ENCODE results near the gene RAD23A. TPM values are rescaled to one million over a fixed set of nuclear protein-coding genes. Genes with fewer than 3 reads are reported as not detected.
"Not testable (repeated sequence)": the region's sequence is repeated elsewhere in the genome, so short reads cannot be mapped to it uniquely, and the experiment has no call there.

The RAD23A gene
- polyA plus RNA-seq, 1 donor = 137 TPM

DNA sequence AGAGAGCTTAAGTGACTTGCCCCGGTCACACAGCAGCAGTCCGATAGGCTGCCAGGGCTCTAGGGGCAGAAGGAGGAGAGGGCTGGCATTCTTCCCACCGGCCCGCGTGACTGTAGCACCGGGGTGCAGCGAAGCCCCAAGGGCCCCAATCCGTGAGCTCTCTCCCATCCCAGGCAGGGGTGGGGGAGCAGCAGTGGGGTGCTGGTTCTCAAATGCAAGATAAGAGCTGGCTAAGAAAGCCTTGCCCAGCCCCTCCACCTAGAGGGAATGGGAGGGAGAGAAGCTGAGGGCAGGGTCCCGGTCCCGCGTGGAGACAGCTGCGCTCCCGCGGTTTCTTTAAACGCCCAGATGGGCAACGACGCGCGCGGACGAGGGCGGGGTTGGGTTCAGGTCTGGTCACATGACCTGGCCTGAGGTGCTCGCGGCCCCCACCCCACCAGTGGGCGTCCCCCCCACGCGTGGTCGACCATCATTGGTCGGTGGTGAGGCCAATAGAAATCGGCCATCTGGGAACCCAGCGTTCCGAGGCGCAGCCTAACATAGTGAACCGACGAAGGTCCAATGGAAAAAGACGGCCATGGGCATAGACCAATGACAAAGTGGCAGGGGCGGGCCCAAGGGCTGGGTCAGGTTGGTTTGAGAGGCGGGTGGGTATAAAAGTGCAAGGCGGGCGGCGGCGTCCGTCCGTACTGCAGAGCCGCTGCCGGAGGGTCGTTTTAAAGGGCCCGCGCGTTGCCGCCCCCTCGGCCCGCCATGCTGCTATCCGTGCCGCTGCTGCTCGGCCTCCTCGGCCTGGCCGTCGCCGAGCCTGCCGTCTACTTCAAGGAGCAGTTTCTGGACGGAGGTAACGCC is 7.5 kb upstream of the RAD23A start, which contains the start of gene CALR:
CALR (plus strand) TSS at position 683 of the 852 bp plus-strand sequence; CDS start at position 754, 71 bp downstream.
- peak; percentile 98 for DNase-seq (ENCODE audit: low read depth)

DNA sequence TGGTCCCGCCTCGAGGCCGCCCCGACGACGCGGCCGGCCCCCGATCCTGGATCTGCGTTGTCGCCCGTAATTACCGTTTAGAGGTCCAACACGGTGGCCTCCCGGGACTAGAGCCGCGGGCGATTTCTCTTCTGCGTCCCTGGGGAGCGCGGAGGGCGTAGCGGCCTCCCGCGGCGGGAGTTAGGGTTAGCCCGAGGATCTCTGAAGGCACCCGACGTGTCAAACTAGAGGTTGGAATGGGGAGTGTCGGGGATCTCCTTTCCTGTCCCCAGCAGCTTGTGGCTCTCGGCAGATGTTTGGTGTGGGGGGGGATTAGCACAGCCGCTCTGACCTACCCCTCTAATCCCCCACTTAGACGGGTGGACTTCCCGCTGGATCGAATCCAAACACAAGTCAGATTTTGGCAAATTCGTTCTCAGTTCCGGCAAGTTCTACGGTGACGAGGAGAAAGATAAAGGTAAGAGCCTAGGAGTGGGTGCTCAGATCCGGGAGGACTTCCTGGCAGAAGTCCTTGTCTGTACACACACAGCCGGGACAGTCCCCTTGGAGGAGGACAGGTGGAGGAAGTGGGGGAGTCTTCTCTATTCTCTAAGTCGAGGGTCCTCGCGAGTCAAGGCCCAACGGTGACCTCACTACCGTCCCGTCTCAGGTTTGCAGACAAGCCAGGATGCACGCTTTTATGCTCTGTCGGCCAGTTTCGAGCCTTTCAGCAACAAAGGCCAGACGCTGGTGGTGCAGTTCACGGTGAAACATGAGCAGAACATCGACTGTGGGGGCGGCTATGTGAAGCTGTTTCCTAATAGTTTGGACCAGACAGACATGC is 6.7 kb upstream of the RAD23A start:
- no peak for DNase-seq (ENCODE audit: low read depth)

DNA sequence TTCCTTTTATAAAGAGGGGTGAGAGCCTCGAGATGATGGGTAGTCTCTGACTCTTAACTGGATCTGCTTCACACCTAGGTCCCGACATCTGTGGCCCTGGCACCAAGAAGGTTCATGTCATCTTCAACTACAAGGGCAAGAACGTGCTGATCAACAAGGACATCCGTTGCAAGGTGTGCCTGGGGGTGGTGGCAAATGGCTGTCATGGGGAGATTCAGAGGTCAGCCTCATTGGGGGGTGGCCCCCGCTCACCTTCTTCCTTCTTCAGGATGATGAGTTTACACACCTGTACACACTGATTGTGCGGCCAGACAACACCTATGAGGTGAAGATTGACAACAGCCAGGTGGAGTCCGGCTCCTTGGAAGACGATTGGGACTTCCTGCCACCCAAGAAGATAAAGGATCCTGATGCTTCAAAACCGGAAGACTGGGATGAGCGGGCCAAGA is 5.7 kb upstream of the RAD23A start:
- no peak for DNase-seq (ENCODE audit: low read depth)

DNA sequence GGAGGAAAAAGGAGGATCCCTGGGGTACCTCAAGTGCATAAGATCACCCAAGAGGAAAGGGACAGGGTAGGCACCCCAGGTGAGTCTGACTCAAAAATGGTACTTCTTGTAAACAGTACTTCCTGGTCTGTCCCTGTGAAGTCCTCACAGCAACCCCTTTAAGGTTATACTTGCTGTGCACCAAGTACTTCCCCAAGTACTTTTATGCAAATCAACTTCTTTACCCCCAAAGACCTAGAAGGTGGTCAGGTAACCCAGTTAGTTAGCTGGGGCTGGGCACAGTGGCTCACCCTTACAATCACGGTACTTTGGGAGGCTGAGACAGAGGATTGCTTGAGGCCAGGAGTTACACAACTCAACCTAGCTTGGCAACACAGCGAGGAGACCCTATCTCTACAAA is 4.8 kb upstream of the RAD23A start:
- no peak for DNase-seq (ENCODE audit: low read depth)

DNA sequence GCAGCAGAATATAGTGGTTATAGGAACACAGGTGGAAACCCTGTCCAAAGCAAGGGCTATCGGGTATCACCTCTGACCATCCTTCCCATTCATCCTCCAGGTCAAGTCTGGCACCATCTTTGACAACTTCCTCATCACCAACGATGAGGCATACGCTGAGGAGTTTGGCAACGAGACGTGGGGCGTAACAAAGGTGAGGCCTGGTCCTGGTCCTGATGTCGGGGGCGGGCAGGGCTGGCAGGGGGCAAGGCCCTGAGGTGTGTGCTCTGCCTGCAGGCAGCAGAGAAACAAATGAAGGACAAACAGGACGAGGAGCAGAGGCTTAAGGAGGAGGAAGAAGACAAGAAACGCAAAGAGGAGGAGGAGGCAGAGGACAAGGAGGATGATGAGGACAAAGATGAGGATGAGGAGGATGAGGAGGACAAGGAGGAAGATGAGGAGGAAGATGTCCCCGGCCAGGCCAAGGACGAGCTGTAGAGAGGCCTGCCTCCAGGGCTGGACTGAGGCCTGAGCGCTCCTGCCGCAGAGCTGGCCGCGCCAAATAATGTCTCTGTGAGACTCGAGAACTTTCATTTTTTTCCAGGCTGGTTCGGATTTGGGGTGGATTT is 2.1 kb upstream of the RAD23A start:
- DNase-seq (ENCODE audit: low read depth) = no peak

DNA sequence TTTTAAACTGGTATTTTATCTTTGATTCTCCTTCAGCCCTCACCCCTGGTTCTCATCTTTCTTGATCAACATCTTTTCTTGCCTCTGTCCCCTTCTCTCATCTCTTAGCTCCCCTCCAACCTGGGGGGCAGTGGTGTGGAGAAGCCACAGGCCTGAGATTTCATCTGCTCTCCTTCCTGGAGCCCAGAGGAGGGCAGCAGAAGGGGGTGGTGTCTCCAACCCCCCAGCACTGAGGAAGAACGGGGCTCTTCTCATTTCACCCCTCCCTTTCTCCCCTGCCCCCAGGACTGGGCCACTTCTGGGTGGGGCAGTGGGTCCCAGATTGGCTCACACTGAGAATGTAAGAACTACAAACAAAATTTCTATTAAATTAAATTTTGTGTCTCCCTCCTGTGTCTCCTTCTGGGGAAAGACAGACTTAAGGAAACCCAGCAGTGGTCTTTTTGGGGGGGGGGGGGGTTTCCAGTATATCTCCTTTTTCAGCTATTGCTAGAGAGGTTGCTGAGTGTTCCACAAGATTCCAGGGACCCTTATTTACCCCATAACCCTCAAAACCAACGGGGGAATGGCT is 1.5 kb upstream of the RAD23A start:
- DNase-seq (ENCODE audit: low read depth) = no peak

DNA sequence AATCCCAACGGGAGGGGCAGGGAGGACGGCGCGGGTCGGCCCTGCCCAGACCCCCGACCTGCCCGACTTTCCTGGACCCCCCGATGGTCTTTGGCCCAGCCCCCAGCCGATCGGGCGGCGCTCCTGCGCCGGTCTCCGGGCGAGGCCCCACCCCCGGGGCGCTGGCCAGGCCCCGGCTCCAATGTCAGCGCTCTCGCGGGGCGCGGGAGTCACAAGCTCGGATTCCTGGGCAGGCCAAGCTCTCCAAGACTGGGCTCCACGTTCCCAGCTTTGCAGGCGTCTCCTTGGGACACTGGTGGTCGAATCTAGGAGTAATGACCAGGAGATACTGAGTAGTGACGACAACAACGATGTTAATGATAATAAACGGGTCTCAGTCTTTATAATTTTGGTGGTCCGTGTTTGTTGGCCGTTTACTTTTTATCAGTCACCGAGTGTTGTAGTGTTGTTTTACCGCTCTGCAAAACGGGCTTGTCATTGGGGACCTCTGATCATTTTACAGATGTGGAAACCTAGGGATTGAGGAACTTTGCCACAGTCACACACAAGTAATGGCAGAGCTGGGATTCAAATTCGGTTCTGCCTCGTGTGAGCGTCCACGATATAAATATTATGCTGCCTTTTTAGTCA is 545 bp downstream of the RAD23A start:
- DNase-seq (ENCODE audit: low read depth) = no peak

DNA sequence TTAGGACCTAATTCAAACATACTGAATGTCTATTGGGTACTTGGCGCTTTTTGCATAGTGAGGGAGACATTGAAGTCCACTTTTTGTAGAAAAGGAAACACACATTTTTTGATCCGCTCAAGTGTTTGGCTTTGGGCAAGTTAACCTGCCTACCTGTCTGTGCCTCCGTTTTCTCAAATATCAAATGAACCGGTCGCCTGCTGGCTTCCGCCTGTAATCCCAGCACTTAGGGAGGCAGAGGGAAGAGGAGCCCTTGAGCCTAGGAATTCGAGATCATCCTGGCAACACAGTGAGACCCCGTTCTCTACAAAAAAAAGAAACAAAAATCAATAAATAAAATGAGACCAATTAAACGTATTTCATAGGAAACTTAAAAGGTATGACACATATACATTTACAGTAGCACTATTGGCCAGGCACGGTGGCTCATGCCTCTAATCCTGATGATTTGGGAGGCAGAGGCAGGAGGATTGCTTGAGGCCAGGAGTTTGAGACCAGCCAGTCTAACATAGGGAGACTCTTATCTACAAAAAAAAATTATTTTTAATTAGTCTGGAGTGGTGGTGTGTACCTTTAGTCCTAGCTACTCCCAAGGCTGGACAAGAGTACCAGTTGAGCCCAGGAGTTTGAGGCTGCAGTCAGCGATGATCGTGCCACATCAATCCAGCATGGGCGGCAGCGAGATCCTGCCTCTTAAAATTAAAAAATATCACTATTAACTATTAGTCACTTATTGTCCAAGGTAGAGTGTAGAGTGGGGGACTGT is 1.3 kb downstream of the RAD23A start:
- no peak for DNase-seq (ENCODE audit: low read depth)

DNA sequence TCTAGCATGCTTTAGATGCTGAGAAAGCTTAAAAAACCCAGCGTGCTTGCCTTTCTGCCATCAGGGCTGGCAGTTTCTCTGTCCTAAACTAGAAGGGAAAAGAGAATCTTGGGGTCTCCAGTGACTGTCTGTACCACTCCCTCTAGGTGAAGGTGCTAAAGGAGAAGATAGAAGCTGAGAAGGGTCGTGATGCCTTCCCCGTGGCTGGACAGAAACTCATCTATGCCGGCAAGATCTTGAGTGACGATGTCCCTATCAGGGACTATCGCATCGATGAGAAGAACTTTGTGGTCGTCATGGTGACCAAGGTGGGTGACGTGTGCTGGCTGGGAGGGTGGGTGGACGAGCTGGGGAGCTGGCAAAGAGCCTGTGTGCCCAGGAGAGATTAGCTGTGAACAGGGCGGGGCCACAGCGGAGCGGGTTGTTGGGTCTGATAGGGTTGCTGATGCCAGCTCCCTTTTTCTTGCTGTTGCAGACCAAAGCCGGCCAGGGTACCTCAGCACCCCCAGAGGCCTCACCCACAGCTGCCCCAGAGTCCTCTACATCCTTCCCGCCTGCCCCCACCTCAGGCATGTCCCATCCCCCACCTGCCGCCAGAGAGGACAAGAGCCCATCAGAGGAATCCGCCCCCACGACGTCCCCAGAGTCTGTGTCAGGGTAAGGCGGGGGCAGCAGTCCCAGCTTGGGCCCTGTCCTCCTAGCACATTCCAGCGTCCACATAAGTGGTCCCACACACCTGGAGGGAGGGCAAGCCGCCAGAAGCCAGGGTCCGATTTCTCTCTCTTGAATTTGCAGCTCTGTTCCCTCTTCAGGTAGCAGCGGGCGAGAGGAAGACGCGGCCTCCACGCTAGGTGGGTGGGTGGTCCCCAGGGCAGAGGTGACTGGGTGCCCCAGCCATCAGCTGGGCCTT is 2.3 kb downstream of the RAD23A start:
- DNase-seq (ENCODE audit: low read depth) = no peak

DNA sequence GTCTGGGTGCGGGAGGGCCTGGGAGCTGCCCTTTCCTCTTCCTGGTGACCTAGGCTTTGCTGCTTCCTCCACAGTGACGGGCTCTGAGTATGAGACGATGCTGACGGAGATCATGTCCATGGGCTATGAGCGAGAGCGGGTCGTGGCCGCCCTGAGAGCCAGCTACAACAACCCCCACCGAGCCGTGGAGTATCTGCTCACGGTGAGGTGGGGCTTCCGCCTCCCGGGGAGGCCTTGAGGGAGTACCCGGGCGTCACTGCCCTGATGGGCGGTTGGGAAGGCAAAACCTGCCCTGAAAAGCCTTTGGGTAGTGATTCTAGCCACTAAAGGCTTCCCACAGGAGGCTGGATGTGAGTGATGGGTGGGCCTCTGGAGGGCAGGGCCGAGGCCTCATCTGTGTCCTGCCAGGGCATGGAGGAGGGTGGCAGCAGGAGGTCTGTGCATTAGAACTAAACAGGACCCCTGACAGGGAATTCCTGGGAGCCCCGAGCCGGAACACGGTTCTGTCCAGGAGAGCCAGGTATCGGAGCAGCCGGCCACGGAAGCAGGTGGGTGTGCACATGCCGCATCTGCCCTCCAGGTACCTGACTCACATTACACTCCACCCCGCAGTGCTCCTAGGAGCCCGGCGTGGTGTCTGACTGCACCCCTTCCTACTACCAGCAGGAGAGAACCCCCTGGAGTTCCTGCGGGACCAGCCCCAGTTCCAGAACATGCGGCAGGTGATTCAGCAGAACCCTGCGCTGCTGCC is 3.1 kb downstream of the RAD23A start:
- no peak for DNase-seq (ENCODE audit: low read depth)

DNA sequence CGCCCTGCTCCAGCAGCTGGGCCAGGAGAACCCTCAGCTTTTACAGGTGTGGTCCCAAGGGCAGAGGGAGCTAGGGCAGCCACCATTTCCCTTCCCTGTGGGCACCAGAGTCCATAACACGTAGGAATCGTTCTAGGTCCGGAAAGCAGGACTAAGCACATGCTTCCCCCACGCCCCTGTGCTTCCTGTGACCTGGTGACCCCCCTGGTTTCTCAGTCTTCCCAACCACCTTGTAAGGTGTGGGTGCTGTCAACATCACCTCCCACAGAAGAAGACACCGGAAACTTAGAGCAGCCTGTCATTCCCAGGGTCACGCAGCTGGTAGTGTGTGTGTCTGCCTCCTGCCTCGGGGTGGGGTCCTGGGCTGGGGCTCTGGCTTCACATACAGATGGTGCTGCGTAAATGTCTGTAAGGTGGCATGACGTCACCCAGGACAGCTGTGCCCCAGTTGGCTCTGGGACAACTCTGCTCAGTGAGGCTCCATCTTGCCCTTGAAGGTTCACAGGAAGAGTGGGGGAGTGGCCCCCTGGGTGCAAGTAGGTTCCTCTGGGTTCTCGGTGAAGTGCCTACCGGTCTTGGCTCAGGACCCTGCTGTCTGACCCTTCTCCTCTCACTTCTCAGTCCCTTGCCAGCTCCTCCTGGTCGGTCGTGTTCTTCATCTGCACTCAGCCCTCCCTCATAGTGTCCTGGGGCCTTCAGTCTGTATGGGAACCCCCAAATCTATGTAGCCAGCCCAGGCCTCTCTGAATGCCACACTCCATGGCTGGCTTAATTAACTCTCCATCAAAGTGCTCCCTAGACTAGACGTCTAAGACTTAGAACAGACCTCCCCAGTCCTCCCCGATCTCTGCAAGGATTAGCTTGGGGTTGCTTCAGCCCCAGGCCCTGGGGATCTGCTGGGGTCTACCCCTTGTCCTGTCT is 4.0 kb downstream of the RAD23A start:
- no peak for DNase-seq (ENCODE audit: low read depth)

DNA sequence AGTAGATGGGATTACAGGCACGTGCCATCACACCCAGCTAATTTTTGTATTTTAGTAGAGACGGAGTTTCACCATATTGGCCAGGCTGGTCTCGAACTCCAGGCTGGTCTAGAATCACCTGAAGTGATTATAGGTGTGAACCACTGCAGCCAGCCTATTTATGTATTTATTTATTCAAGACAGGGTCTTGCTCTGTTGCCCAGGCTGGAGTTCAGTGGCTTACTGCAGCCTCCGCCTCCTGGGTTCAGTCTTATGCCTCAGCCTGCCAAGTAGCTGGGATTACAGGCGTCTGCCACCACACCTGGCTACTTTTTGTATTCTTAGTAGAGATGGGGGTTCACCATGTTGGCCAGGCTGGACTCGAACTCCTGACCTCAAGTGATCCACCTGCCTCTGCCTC is 6.4 kb downstream of the RAD23A start:
- not testable (repeated sequence) for DNase-seq (ENCODE audit: low read depth)

DNA sequence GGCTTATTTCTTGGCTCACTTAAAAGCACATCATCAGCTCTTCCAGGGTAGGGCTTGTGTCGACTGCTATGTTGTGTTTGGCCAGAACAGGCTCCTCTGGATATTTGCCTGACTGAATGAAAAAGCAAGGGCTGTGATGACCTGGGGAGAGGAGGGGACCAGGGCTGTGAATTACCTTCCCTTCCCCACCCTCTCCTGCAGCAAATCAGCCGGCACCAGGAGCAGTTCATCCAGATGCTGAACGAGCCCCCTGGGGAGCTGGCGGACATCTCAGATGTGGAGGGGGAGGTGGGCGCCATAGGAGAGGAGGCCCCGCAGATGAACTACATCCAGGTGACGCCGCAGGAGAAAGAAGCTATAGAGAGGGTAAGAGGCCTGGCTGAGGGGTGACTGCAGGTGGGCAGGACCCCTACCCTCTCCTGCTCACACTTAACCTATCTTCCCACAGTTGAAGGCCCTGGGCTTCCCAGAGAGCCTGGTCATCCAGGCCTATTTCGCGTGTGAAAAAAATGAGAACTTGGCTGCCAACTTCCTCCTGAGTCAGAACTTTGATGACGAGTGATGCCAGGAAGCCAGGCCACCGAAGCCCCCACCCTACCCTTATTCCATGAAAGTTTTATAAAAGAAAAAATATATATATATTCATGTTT is 7.0 kb downstream of the RAD23A start:
- DNase-seq (ENCODE audit: low read depth) = no peak

DNA sequence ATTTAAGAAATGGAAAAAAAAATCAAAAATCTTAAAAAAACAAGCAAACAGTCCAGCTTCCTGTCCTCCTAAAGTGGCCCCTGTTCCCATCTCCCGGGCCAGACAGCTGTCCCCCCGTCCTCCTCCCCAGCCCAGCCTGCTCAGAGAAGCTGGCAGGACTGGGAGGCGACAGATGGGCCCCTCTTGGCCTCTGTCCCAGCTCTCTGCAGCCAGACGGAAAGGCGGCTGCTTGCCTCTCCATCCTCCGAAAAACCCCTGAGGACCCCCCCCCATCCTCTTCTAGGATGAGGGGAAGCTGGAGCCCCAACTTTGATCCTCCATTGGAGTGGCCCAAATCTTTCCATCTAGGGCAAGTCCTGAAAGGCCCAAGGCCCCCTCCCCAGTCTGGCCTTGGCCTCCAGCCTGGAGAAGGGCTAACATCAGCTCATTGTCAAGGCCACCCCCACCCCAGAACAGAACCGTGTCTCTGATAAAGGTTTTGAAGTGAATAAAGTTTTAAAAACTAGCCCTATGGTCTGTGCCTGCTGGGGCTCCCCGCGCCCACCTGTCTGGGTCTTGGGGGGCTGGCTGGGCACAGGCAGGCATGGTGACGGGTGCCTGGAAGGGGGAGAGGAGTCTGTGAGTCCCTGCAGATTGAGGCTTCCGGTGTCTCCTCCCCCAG is 7.6 kb downstream of the RAD23A start:
- no peak for DNase-seq (ENCODE audit: low read depth)

DNA sequence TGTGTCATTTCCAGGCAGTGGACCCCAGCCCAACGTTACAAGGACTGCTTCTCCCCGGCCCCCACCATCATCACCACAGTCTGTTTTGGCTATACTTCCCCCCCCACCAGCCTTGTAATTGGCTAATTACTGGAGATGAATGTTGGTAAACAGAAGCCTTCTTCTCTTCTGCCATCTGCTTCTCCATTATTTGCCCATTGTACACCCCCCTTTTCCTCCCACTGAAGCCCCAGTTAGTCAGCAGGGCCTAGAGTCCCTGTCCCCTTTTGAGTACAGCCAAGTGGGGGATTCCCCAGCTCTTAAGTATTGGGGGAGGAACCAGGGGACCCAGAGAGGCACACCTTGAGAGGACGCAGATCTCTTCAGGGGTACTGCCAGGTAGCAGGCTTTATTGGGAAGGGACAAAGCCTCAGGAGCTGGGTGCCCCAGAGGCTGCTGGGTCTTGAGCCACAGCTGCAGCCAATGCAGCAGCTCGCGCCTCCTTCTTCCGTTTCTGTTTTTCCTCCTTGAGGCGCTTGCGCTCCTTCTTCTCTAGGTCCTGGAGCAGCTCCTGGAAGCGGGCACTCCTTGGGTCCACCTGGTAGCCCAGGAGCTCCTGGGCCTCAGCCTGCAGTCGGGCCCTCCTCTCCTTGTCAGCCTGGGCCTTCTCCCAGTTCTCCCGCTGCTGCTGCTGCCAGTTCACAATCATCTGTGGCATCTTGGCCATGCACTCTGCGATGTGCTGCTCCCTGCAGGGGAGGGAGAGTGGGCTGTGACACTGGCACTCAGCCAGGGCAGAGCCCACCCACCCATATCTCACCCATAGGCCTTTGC is 8.3 kb downstream of the RAD23A start:
- no peak for DNase-seq (ENCODE audit: low read depth)

DNA sequence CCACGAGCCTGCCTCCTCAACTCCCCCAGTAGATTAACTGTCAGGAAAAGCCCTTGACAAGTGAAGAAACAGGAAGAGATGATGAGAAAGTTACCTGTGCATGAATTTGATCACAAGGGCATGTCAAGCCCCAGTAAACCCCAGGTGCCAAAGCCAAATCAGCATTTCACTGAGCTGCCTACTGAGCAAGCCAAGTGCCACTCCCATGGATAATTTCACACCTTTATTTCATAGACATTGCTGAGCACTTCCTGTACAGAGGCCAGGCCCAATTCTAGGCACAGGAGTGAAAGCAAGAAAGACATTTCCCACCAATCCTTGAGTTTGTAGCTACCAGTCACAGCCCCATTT is 8.9 kb downstream of the RAD23A start:
- no peak for DNase-seq (ENCODE audit: low read depth)

Measured in forelimb muscle (tissue), 1 donor.